Coronary artery (tissue), 2 donors: ENCODE data around the gene NRCAM.
"Not testable (repeated sequence)": the region's sequence is repeated elsewhere in the genome, so short reads cannot be mapped to it uniquely, and the experiment has no call there.

Experiments used
- DNase-seq: peaks from one replicate; pipeline ENCODE4 v3.0.0-alpha.2; 2017; ENCODE audit warnings: low spot score
- H3K27ac ChIP-seq, 2 donors: fragments of 200-600 bp; sonication (generic); one replicate each; pipeline ENCODE4 v1.5.1; 2016 to 2019
- H3K4me3 ChIP-seq: fragments of 200-600 bp; sonication (generic); 2 replicates; pipeline ENCODE4 v1.5.1; 2016; ENCODE audit warnings: mild to moderate bottlenecking, moderate library complexity
- CTCF ChIP-seq: fragments of 200-600 bp; sonication (generic); IDR thresholded peaks from one replicate; pipeline ENCODE4 v1.5.1; 2019; ENCODE audit warnings: antibody characterized with exemption

The NRCAM gene

GRCh38 chr7:108347616-108348015 is 108.6 kb downstream of the NRCAM start:
- DNase-seq, result no peak
- TF ChIP-seq CTCF, result no peak
- H3K27ac ChIP-seq, result no peak overlapping the region
- no peak overlapping the region for H3K4me3 ChIP-seq

- H3K27ac ChIP-seq, result no peak overlapping the region
- no peak for TF ChIP-seq CTCF
- no peak overlapping the region for H3K4me3 ChIP-seq
- no peak for DNase-seq
Measured at GRCh38 chr7:108345710-108346336, 110.4 kb downstream of the NRCAM start.

- Histone ChIP-seq H3K27ac (no peak overlapping the region), H3K4me3 (no peak overlapping the region)
- no peak for DNase-seq
- TF ChIP-seq CTCF, result no peak
Measured at GRCh38 chr7:108340856-108341411, 115.3 kb downstream of the NRCAM start.

GRCh38 chr7:108340406-108340805 is 115.8 kb downstream of the NRCAM start:
- not testable (repeated sequence) for H3K27ac ChIP-seq, H3K4me3 ChIP-seq, DNase-seq

- TF ChIP-seq CTCF, result no peak
- no peak overlapping the region for H3K4me3 ChIP-seq
- no peak for DNase-seq
- H3K27ac ChIP-seq, result no peak overlapping the region
Measured at GRCh38 chr7:108335269-108335918, 120.8 kb downstream of the NRCAM start.

GRCh38 chr7:108332937-108333336 is 123.3 kb downstream of the NRCAM start:
- Histone ChIP-seq H3K27ac (no peak overlapping the region), H3K4me3 (no peak overlapping the region)
- TF ChIP-seq CTCF, result no peak
- no peak for DNase-seq

- DNase-seq, result no peak
- Histone ChIP-seq H3K27ac (no peak overlapping the region), H3K4me3 (no peak overlapping the region)
- TF ChIP-seq CTCF, result no peak
Measured at GRCh38 chr7:108331971-108332370, 124.3 kb downstream of the NRCAM start.
